MM.1S (cell line): ENCODE data around the gene UQCC5.

Source experiments
- DNase-seq: peaks from one replicate; pipeline ENCODE4 v3.0.0-alpha.2; 2015
- H2AFZ ChIP-seq: fragments of 300-600 bp; sonication (generic); 2 replicates; pipeline ENCODE4 v1.6.0; 2016; ENCODE audit warnings: antibody characterized with exemption, low read length
- H3F3A ChIP-seq: fragments of 300-600 bp; sonication (generic); 2 replicates; pipeline ENCODE4 v1.6.1; 2016; ENCODE audit warnings: mild to moderate bottlenecking, antibody characterized with exemption, low read length, moderate library complexity, mixed read lengths; ENCODE audit not compliant: insufficient read depth
- H3K27ac ChIP-seq: fragments of 300-600 bp; sonication (generic); 2 replicates; pipeline ENCODE4 v1.5.1; 2016; ENCODE audit warnings: mild to moderate bottlenecking, low read length
- H3K27me3 ChIP-seq: fragments of 300-600 bp; sonication (generic); replicated peaks from 2 replicates; pipeline ENCODE4 v1.6.0; 2016; ENCODE audit warnings: low read length; ENCODE audit not compliant: insufficient read depth
- H3K36me3 ChIP-seq: fragments of 300-600 bp; sonication (generic); replicated peaks from 2 replicates; pipeline ENCODE4 v1.6.1; 2016; ENCODE audit warnings: mild to moderate bottlenecking, low read length, mixed read lengths; ENCODE audit not compliant: insufficient read depth
- H3K4me1 ChIP-seq: fragments of 300-600 bp; sonication (generic); 2 replicates; pipeline ENCODE4 v1.6.1; 2016; ENCODE audit warnings: low read length, mixed read lengths
- H3K4me2 ChIP-seq: fragments of 300-600 bp; sonication (generic); 2 replicates; pipeline ENCODE4 v1.6.0; 2016; ENCODE audit warnings: low read depth, low read length
- H3K4me3 ChIP-seq: fragments of 300-600 bp; sonication (generic); 2 replicates; pipeline ENCODE4 v1.5.1; 2016; ENCODE audit warnings: low read length, mixed read lengths
- H3K79me2 ChIP-seq: fragments of 300-600 bp; sonication (generic); 2 replicates; pipeline ENCODE4 v1.6.1; 2016; ENCODE audit warnings: mixed run types, low read length, mixed read lengths
- H3K9ac ChIP-seq: fragments of 300-600 bp; sonication (generic); 2 replicates; pipeline ENCODE4 v1.6.1; 2016; ENCODE audit warnings: low read length, mixed read lengths
- H3K9me2 ChIP-seq: fragments of 300-600 bp; sonication (generic); replicated peaks from 2 replicates; pipeline ENCODE4 v1.6.1; 2016; ENCODE audit warnings: mild to moderate bottlenecking, low read length, mixed read lengths; ENCODE audit not compliant: insufficient read depth
- H3K9me3 ChIP-seq: fragments of 300-600 bp; sonication (generic); replicated peaks from 2 replicates; pipeline ENCODE4 v1.6.1; 2016; ENCODE audit warnings: mild to moderate bottlenecking, low read length, mixed read lengths; ENCODE audit not compliant: insufficient read depth
- H4K20me1 ChIP-seq: fragments of 300-600 bp; sonication (generic); 2 replicates; pipeline ENCODE4 v1.6.1; 2016; ENCODE audit warnings: mild to moderate bottlenecking, low read length, moderate library complexity, mixed read lengths; ENCODE audit not compliant: insufficient read depth
- EZH2 ChIP-seq: fragments of 300-600 bp; sonication (generic); optimal IDR thresholded peaks from 2 replicates; pipeline ENCODE3; 2017; ENCODE audit warnings: low read depth, mild to moderate bottlenecking, antibody characterized with exemption, low read length, mixed read lengths
- EZH2phosphoT487 ChIP-seq: fragments of 300-600 bp; sonication (generic); IDR thresholded peaks from 2 replicates; pipeline ENCODE4 v1.6.1; 2018; ENCODE audit warnings: antibody characterized with exemption, low read length
- TF ChIP-seq, protein P1 (sequence below): fragments of 300-600 bp; sonication (generic); IDR thresholded peaks from 2 replicates; pipeline ENCODE4 v1.5.1; 2016; ENCODE audit warnings: antibody characterized with exemption, low read length, mixed read lengths

UQCC5 gene

DNA sequence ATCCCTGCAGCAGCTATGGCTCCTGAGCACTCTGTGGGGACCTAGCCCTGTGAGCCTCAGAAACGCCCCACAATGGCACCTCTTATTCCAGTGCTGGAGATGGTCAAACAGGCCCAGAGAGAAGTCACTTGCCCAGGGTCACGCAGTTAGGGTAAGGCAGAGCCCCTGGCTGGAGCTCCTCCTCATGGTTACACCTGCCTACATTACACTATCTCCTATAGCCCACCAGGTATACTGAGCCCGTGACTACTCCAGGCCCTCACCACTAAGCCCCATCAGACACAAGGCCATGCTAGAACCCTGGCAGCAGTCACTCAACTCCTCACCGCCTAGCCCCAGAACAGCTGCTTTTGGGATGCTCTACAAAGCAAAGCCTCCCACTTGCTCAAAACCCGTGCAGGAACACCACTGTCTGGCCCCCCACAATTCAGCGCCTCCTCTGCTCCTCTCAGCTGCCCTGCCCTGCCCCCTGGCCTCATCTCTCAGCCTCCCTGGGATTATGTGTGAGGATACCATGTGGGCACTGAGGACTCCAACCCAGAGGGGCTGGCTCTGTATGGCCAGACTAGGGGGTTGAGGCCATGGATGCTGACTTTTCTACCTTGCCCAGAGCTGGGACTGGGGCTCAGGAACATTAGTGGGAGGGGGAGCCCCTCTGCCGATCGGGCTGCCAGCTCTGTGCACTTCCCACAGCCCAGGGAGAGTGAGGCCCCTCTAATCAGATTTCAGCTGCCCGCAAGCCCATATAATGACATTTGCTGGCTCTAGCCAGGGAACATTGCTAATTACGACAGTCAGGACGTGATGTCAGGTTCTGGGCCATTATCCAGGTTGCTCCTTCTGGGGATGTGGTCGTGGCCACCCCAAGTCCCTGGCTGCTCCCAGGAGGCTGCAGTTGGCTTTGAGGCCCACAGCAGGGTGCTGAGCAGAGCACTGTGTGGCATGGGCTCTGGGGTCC lies 6.8 kb upstream of the UQCC5 start:
- Histone ChIP-seq H4K20me1 (no peaks in the 10 kb centered on the region), H3K9me2 (no peaks in the 10 kb centered on the region), H2AFZ (no peak overlapping the region), H3K79me2 (no peaks in the 10 kb centered on the region), H3K36me3 (no peaks in the 10 kb centered on the region), H3K4me3 (no peak overlapping the region), H3K9ac (no peak overlapping the region), H3F3A (0 out of 2 replicates have a peak, but pooled peaks cover under 1% of the 10 kb centered on the region), H3K4me2 (no peak overlapping the region), H3K27me3 (no peaks in the 10 kb centered on the region), H3K4me1 (no peaks in the 10 kb centered on the region), H3K9me3 (no peaks in the 10 kb centered on the region), H3K27ac (no peak overlapping the region)
- no peak for DNase-seq
- TF ChIP-seq EZH2 (no peak), EZH2phosphoT487 (no peak)
- TF ChIP-seq, protein P1, sequence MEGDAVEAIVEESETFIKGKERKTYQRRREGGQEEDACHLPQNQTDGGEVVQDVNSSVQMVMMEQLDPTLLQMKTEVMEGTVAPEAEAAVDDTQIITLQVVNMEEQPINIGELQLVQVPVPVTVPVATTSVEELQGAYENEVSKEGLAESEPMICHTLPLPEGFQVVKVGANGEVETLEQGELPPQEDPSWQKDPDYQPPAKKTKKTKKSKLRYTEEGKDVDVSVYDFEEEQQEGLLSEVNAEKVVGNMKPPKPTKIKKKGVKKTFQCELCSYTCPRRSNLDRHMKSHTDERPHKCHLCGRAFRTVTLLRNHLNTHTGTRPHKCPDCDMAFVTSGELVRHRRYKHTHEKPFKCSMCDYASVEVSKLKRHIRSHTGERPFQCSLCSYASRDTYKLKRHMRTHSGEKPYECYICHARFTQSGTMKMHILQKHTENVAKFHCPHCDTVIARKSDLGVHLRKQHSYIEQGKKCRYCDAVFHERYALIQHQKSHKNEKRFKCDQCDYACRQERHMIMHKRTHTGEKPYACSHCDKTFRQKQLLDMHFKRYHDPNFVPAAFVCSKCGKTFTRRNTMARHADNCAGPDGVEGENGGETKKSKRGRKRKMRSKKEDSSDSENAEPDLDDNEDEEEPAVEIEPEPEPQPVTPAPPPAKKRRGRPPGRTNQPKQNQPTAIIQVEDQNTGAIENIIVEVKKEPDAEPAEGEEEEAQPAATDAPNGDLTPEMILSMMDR: no peak

DNA sequence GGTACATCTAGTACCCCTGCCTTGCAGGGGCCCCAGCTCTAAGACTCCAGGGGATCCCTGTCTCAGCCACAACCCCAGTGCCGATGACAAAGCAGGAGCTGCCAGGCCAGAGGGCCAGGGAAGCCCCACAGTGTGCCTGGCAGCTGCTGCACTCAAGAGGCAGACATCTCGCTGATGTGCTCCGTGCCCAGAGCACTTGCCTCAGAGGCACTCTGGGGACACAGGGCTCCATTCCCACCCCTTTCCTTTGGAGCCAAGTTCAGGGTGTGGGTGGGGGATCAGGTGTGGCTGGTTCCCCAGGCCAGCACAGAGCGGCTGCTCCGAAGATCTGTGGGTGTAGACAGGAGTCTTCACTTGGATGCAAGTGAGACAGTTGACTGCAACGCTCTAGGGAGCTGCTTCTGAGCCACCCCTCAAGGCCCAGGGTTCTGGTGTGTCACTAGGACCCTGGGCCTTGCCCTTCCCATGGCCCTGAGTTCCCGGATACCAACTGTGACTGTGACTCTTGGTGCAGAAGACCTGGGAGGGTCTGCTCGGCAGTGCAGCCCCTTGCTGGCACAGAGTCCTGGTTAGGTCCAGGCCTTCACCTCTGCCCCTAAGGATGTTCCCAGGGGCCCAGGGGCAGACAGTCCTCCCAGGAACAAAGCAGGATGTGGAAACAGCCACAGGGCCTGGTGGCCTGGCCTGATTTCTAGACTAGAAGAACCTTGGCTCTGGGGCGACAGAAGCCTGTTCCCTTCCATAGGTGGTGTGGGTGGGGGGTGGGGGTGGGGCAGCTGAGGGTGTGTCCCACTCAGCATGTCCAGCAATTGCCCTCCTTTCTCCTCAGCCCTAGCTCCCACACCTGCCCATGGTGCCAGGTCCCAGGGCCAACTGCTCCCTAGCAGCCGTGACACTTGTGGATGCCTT lies 5.2 kb upstream of the UQCC5 start:
- H3K9me3 ChIP-seq: no peaks in the 10 kb centered on the region
- H3F3A ChIP-seq: peaks cover 9% of the 10 kb centered on the region; the same call in 1 of the 2 replicates
- no peak overlapping the region for H3K27ac ChIP-seq
- no peak for DNase-seq
- no peak overlapping the region for H3K9ac ChIP-seq
- no peaks in the 10 kb centered on the region for H3K36me3 ChIP-seq
- H2AFZ ChIP-seq: no peak overlapping the region
- no peaks in the 10 kb centered on the region for H3K27me3 ChIP-seq
- TF ChIP-seq, protein P1: no peak
- TF ChIP-seq EZH2: no peak
- no peak for TF ChIP-seq EZH2phosphoT487
- peaks cover 7% of the 10 kb centered on the region for H3K4me1 ChIP-seq
- H3K79me2 ChIP-seq: no peaks in the 10 kb centered on the region
- H4K20me1 ChIP-seq: no peaks in the 10 kb centered on the region
- no peaks in the 10 kb centered on the region for H3K9me2 ChIP-seq
- no peak overlapping the region for H3K4me3 ChIP-seq
- H3K4me2 ChIP-seq: no peak overlapping the region

DNA sequence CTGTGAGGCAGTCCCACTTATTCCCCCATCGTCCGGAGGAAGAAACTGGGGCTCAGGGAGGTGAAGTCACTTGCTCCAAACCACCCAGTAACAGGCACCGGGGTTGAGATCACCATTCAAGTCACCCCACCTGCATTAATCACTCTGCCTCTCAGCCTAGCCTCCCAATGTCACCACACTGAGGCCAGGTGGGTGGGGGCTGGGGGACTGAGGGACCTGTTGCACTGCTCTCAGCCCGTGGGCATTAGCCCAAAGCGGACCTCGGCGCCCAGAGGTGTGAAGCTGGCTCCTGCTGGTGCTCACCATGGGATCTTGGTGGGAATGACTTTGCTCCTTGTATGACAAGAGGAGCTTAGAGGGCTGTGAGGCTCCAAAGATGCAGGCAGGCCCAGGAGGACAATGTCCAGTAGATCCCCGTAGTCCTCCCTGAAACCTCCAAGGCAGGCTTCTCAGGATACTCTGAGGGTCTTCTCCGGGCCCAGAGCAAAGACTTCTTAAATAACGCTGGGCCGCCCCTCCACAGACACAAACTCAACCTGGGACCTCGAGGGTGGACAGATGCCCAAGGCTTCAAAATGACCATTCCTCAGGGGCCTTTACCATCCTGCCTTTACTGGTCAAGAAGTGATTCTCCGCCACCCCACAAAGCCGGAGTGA lies 4.4 kb upstream of the UQCC5 start:
- Histone ChIP-seq H3K4me3 (no peak overlapping the region), H3K79me2 (peaks cover 5% of the 10 kb centered on the region), H3K9me3 (no peaks in the 10 kb centered on the region), H3K27ac (no peak overlapping the region), H3K4me1 (peaks cover 7% of the 10 kb centered on the region), H3F3A (peaks cover 14% of the 10 kb centered on the region), H3K36me3 (no peaks in the 10 kb centered on the region), H3K9me2 (no peaks in the 10 kb centered on the region), H3K4me2 (peak overlapping the region; percentile 72; the same call in 1 of the 2 replicates), H3K27me3 (no peaks in the 10 kb centered on the region), H3K9ac (no peak overlapping the region), H4K20me1 (no peaks in the 10 kb centered on the region), H2AFZ (no peak overlapping the region)
- DNase-seq: no peak
- no peak for TF ChIP-seq EZH2
- TF ChIP-seq, protein P1: no peak
- no peak for TF ChIP-seq EZH2phosphoT487
